Mesendoderm (in vitro differentiated cells): Measurements from ENCODE around the gene ZNF827.
A peak's percentile ranks its signal among the peaks of the same experiment; 100 is the strongest.

Experiments
- DNase-seq: peaks from one replicate; pipeline ENCODE4 v3.0.0; 2013
- H2AK5ac ChIP-seq: 2 replicates; pipeline ENCODE4 v1.6.1; 2013; ENCODE audit warnings: low read length, inconsistent platforms
- H2BK120ac ChIP-seq: 2 replicates; pipeline ENCODE4 v1.6.1; 2013; ENCODE audit warnings: low read depth, mild to moderate bottlenecking, low read length, moderate library complexity, mixed read lengths
- H2BK15ac ChIP-seq: replicated peaks from 2 replicates; pipeline ENCODE4 v1.6.1; 2013; ENCODE audit warnings: low read depth, mild to moderate bottlenecking, moderate library complexity
- H2BK5ac ChIP-seq: 2 replicates; pipeline ENCODE4 v1.6.1; 2013; ENCODE audit warnings: low read length, inconsistent platforms
- H3K18ac ChIP-seq: 2 replicates; pipeline ENCODE4 v1.6.1; 2013; ENCODE audit warnings: mild to moderate bottlenecking, low read length, mixed read lengths
- H3K23ac ChIP-seq: one replicate; pipeline ENCODE4 v1.6.1; 2013; ENCODE audit warnings: low read length
- H3K27ac ChIP-seq: 2 replicates; pipeline ENCODE4 v1.5.1; 2013; ENCODE audit warnings: low read depth, mild to moderate bottlenecking, inconsistent platforms, low read length, moderate library complexity
- H3K27me3 ChIP-seq: 2 replicates; pipeline ENCODE4 v1.6.1; 2013; ENCODE audit warnings: low read length, control low read depth, mild to moderate bottlenecking, inconsistent platforms; ENCODE audit not compliant: insufficient read depth, poor library complexity
- H3K36me3 ChIP-seq: 2 replicates; pipeline ENCODE4 v1.6.1; 2013; ENCODE audit warnings: low read length, inconsistent platforms; ENCODE audit not compliant: control insufficient read depth, insufficient read depth
- H3K4ac ChIP-seq: one replicate; pipeline ENCODE4 v1.6.1; 2013; ENCODE audit warnings: low read depth, mild to moderate bottlenecking, low read length, moderate library complexity
- H3K4me1 ChIP-seq: 2 replicates; pipeline ENCODE4 v1.6.1; 2013; ENCODE audit warnings: low read depth, low read length, inconsistent platforms; ENCODE audit not compliant: control insufficient read depth
- H3K4me2 ChIP-seq: 2 replicates; pipeline ENCODE4 v1.6.1; 2013; ENCODE audit warnings: low read length
- H3K4me3 ChIP-seq: 2 replicates; pipeline ENCODE4 v1.5.1; 2013; ENCODE audit warnings: mild to moderate bottlenecking, low read length
- H3K56ac ChIP-seq: one replicate; pipeline ENCODE4 v1.6.1; 2013; ENCODE audit warnings: low read length
- H3K79me1 ChIP-seq: 2 replicates; pipeline ENCODE4 v1.6.1; 2013; ENCODE audit warnings: low read length, inconsistent platforms
- H3K79me2 ChIP-seq: 2 replicates; pipeline ENCODE4 v1.6.1; 2013; ENCODE audit warnings: mild to moderate bottlenecking, low read length; ENCODE audit not compliant: control insufficient read depth, insufficient read depth
- H3K9ac ChIP-seq: 2 replicates; pipeline ENCODE4 v1.6.1; 2013; ENCODE audit warnings: low read length, inconsistent platforms
- H4K5ac ChIP-seq: one replicate; pipeline ENCODE4 v1.6.1; 2013; ENCODE audit warnings: low read length
- H4K8ac ChIP-seq: one replicate; pipeline ENCODE4 v1.6.1; 2013; ENCODE audit warnings: low read depth, mild to moderate bottlenecking, control low read depth, low read length, moderate library complexity
- WGBS: extraction: QIAGEN DNeasy Blood & Tissue Kit; methylation state at CpG from one replicate; pipeline ENCODE4 v1.1.7; 2013; ENCODE audit warnings: low lambda C conversion rate, missing lambda C conversion rate; ENCODE audit not compliant: insufficient coverage; ENCODE audit errors: extremely low coverage; 5-methylcytosine and 5-hydroxymethylcytosine counted together

The ZNF827 gene

GRCh38 chr4:145920205-145920604 is 18.4 kb downstream of the ZNF827 start:
- H3K4ac ChIP-seq = no peak overlapping the region

GRCh38 chr4:145912376-145912775 is 26.2 kb downstream of the ZNF827 start:
- no peak overlapping the region for H2BK5ac ChIP-seq
- no CpG with 5 or more reads among the region's 2 CpGs for WGBS
- H4K8ac ChIP-seq = no peak overlapping the region
- no peak overlapping the region for H2BK15ac ChIP-seq
- peaks cover 13% of the 10 kb centered on the region for H3K4me1 ChIP-seq
- no peak overlapping the region for H4K5ac ChIP-seq
- H2AK5ac ChIP-seq = no peak overlapping the region
- no peak overlapping the region for H3K56ac ChIP-seq
- no peak overlapping the region for H3K18ac ChIP-seq
- no peaks in the 10 kb centered on the region for H3K27me3 ChIP-seq
- H3K4ac ChIP-seq = no peak overlapping the region
- no peak overlapping the region for H3K4me3 ChIP-seq
- no peak overlapping the region for H3K27ac ChIP-seq
- H3K9ac ChIP-seq = no peak overlapping the region
- H3K4me2 ChIP-seq = no peak overlapping the region
- H3K23ac ChIP-seq = peak overlapping the region; percentile 29
- DNase-seq = no peak
- peaks cover 19% of the 10 kb centered on the region for H3K79me1 ChIP-seq
- peaks cover 61% of the 10 kb centered on the region for H3K79me2 ChIP-seq
- no peaks in the 10 kb centered on the region for H3K36me3 ChIP-seq
- no peak overlapping the region for H2BK120ac ChIP-seq

More at GRCh38 chr4:145920205-145920604, 18.4 kb downstream of the ZNF827 start:
- Histone ChIP-seq H2BK15ac (no peak overlapping the region), H3K4me2 (no peak overlapping the region), H2BK5ac (no peak overlapping the region), H3K4me1 (peaks cover 4% of the 10 kb centered on the region), H3K23ac (no peak overlapping the region), H3K4me3 (no peak overlapping the region), H3K36me3 (no peaks in the 10 kb centered on the region), H3K79me1 (peaks cover 20% of the 10 kb centered on the region), H3K9ac (no peak overlapping the region), H3K27ac (no peak overlapping the region), H4K8ac (no peak overlapping the region), H2BK120ac (no peak overlapping the region), H2AK5ac (no peak overlapping the region), H3K18ac (no peak overlapping the region), H3K27me3 (no peaks in the 10 kb centered on the region), H4K5ac (no peak overlapping the region), H3K79me2 (peaks cover 55% of the 10 kb centered on the region), H3K56ac (no peak overlapping the region)
- WGBS = no CpG with 5 or more reads among the region's 8 CpGs
- no peak for DNase-seq

GRCh38 chr4:145909773-145910172 is 28.9 kb downstream of the ZNF827 start:
- Histone ChIP-seq H3K27ac (no peak overlapping the region), H3K18ac (no peak overlapping the region), H3K4ac (peak overlapping the region; percentile 39), H4K8ac (no peak overlapping the region), H3K27me3 (no peaks in the 10 kb centered on the region), H3K79me2 (peaks cover 53% of the 10 kb centered on the region), H3K4me2 (no peak overlapping the region), H3K4me1 (peaks cover 22% of the 10 kb centered on the region), H4K5ac (peak overlapping the region; percentile 60), H3K36me3 (no peaks in the 10 kb centered on the region), H3K9ac (peak overlapping the region; percentile 30), H2BK120ac (no peak overlapping the region), H3K23ac (no peak overlapping the region), H3K56ac (peak overlapping the region; percentile 73), H3K4me3 (no peak overlapping the region), H2BK5ac (peak overlapping the region; percentile 40), H2BK15ac (no peak overlapping the region), H3K79me1 (peaks cover 14% of the 10 kb centered on the region), H2AK5ac (peak overlapping the region; percentile 23)
- no CpG with 5 or more reads among the region's 12 CpGs for WGBS
- peak; percentile 28 for DNase-seq

GRCh38 chr4:145909281-145909715 is 29.3 kb downstream of the ZNF827 start:
- Histone ChIP-seq H4K8ac (no peak overlapping the region), H3K4ac (peak overlapping the region; percentile 43), H3K18ac (no peak overlapping the region), H3K23ac (no peak overlapping the region), H2AK5ac (no peak overlapping the region), H3K79me2 (peaks cover 53% of the 10 kb centered on the region), H3K27ac (no peak overlapping the region), H3K4me1 (peaks cover 22% of the 10 kb centered on the region), H4K5ac (peak overlapping the region; percentile 60), H2BK120ac (no peak overlapping the region), H3K36me3 (peaks cover 2% of the 10 kb centered on the region), H3K4me2 (no peak overlapping the region), H2BK5ac (no peak overlapping the region), H2BK15ac (no peak overlapping the region), H3K56ac (peak overlapping the region; percentile 73), H3K79me1 (peaks cover 19% of the 10 kb centered on the region), H3K9ac (peak overlapping the region; percentile 42), H3K27me3 (no peaks in the 10 kb centered on the region), H3K4me3 (no peak overlapping the region)
- whole genome bisulfite sequencing = no CpG with 5 or more reads among the region's 7 CpGs
- peak; percentile 96 for DNase-seq

GRCh38 chr4:145907812-145908211 is 30.8 kb downstream of the ZNF827 start:
- H3K36me3 ChIP-seq = peaks cover 2% of the 10 kb centered on the region
- no peak overlapping the region for H3K27ac ChIP-seq
- WGBS = no CpG with 5 or more reads among the region's 3 CpGs
- H3K4me2 ChIP-seq = no peak overlapping the region
- peaks cover 29% of the 10 kb centered on the region for H3K79me1 ChIP-seq
- H2BK120ac ChIP-seq = no peak overlapping the region
- no peak overlapping the region for H3K9ac ChIP-seq
- H3K4me3 ChIP-seq = no peak overlapping the region
- no peak overlapping the region for H2AK5ac ChIP-seq
- H3K27me3 ChIP-seq = no peaks in the 10 kb centered on the region
- H2BK15ac ChIP-seq = no peak overlapping the region
- no peak overlapping the region for H3K56ac ChIP-seq
- no peak overlapping the region for H3K4ac ChIP-seq
- H3K4me1 ChIP-seq = peaks cover 22% of the 10 kb centered on the region
- no peak overlapping the region for H3K18ac ChIP-seq
- peaks cover 62% of the 10 kb centered on the region for H3K79me2 ChIP-seq
- no peak for DNase-seq
- no peak overlapping the region for H4K5ac ChIP-seq
- H3K23ac ChIP-seq = no peak overlapping the region
- no peak overlapping the region for H4K8ac ChIP-seq
- H2BK5ac ChIP-seq = no peak overlapping the region

- no peak overlapping the region for H3K4ac ChIP-seq
- peaks cover 62% of the 10 kb centered on the region for H3K79me2 ChIP-seq
- H3K36me3 ChIP-seq = peaks cover 2% of the 10 kb centered on the region
These were observed 31.2 kb downstream of the ZNF827 start for GRCh38 chr4:145907390-145907789.

More at GRCh38 chr4:145907390-145907789, 31.2 kb downstream of the ZNF827 start:
- no peak overlapping the region for H3K27ac ChIP-seq
- peak overlapping the region; percentile 15 for H3K9ac ChIP-seq
- no peak overlapping the region for H2BK15ac ChIP-seq
- H4K5ac ChIP-seq = no peak overlapping the region
- peaks cover 28% of the 10 kb centered on the region for H3K79me1 ChIP-seq
- no peak overlapping the region for H4K8ac ChIP-seq
- peak; percentile 35 for DNase-seq
- no peak overlapping the region for H2BK120ac ChIP-seq
- H2BK5ac ChIP-seq = no peak overlapping the region
- H3K4me2 ChIP-seq = no peak overlapping the region
- no peaks in the 10 kb centered on the region for H3K27me3 ChIP-seq
- peak overlapping the region; percentile 62 for H3K56ac ChIP-seq
- no CpG with 5 or more reads among the region's 4 CpGs for WGBS
- H3K18ac ChIP-seq = peak overlapping the region; percentile 65
- peak overlapping the region; percentile 22 for H2AK5ac ChIP-seq
- H3K4me3 ChIP-seq = no peak overlapping the region
- peaks cover 22% of the 10 kb centered on the region for H3K4me1 ChIP-seq
- H3K23ac ChIP-seq = no peak overlapping the region
